HG02852 (cell line): ENCODE data around the gene TNS2.
"Not testable (repeated sequence)": the region's sequence is repeated elsewhere in the genome, so short reads cannot be mapped to it uniquely, and the experiment has no call there.

ENCODE experiments used
- ATAC-seq: cut with Tn5 transposase; IDR thresholded peaks from one replicate; pipeline ENCODE4 v1.9.1; 2021; ENCODE audit warnings: mild to moderate bottlenecking, moderate library complexity; ENCODE audit not compliant: unreplicated experiment

TNS2 gene

GRCh38 chr12:53112431-53112830 is 62.6 kb downstream of the TNS2 start:
- ATAC-seq, result not testable (repeated sequence)

GRCh38 chr12:53113136-53113705 is 63.4 kb downstream of the TNS2 start:
- ATAC-seq, result no peak

DNA sequence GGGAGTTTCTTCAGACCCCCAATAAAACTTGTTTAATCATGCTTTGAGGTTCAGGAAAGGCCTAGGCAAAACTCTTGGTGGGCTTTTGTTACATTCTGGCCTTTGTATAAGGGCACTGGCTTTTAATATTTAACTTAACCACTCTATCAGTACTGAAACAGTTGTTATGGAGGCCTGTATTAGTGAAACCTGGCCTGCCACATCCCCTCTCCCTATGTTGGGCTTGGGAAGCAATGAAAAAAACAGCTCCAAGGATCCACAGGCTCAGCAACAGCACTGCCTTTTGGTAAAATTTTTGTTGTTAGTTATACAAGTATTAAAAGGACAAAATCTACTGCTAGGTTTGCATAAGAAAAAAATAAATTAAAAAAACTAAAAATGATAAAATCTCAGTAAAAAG is 64.1 kb downstream of the TNS2 start:
- ATAC-seq, result no peak
